AG04450 (cell line): Measurements from ENCODE around the gene HIF3A. TPM values are rescaled to one million over a fixed set of nuclear protein-coding genes. Genes with fewer than 3 reads are reported as not detected.

Experiments used
- CTCF ChIA-PET: fragments of 300-600, 350-600 bp; formaldehyde crosslinking; extraction: SDS; loops from one replicate; lab custom pipeline; 2022; ENCODE audit warnings: antibody characterized with exemption, inconsistent platforms; lab: Charles Lee
- POLR2A ChIA-PET: fragments of 350-600 bp; formaldehyde crosslinking; extraction: SDS; loops from one replicate; lab custom pipeline; 2021; ENCODE audit warnings: antibody characterized with exemption, inconsistent platforms; lab: Yijun Ruan, JAX
- DNase-seq: peaks from one replicate; pipeline ENCODE4 v3.0.0-alpha.2; 2011; ENCODE audit warnings: low read depth, low spot score
- H3K27ac ChIP-seq: one replicate; pipeline ENCODE4 v1.5.1; 2012; ENCODE audit warnings: low read depth, low read length, control low read depth
- H3K27me3 ChIP-seq: one replicate; pipeline ENCODE4 v1.6.0; 2012; ENCODE audit warnings: low read length; ENCODE audit not compliant: control insufficient read depth, insufficient read depth
- H3K4me3 ChIP-seq: 2 replicates; pipeline ENCODE4 v1.5.1; 2011; ENCODE audit warnings: mild to moderate bottlenecking, low read depth, low read length, control low read depth
- H3K9me3 ChIP-seq: 2 replicates; pipeline ENCODE4 v1.5.1; 2012; ENCODE audit warnings: low read length; ENCODE audit not compliant: control insufficient read depth, insufficient read depth
- CTCF ChIP-seq: IDR thresholded peaks from 2 replicates; pipeline ENCODE4 v1.5.1; 2011; ENCODE audit warnings: low read depth, low read length, control low read depth, inconsistent platforms
- polyA plus RNA-seq: library from polyadenylated mRNA; depleted of rRNA; stranded (reverse); fragments of >200 nt; gene quantifications from 2 replicates; pipeline ENCODE4 v1.2.3, GENCODE V29; 2011

HIF3A gene
- polyA plus RNA-seq, 1 experiment = 0.21 TPM

- H3K27me3 ChIP-seq = no peaks in the 10 kb centered on the region
- no peak for DNase-seq
- peaks cover 30% of the 10 kb centered on the region for H3K9me3 ChIP-seq
- no peak overlapping the region for H3K27ac ChIP-seq
- H3K4me3 ChIP-seq = no peak overlapping the region
- ChIA-PET CTCF (interaction anchor here (2.0 kb wide), 1 partner anchor 23 kb away, joined by 13 read pairs; the partner anchor contains the start of gene PPP5C), POLR2A (no interaction called here)
- no peak for TF ChIP-seq CTCF
Measured at GRCh38 chr19:46324277-46324676, 27.4 kb downstream of the HIF3A start.

GRCh38 chr19:46326608-46327007, 29.8 kb downstream of the HIF3A start:
- H3K27ac ChIP-seq = no peak overlapping the region
- ChIA-PET POLR2A (no interaction called here), CTCF (no interaction called here)
- no peak overlapping the region for H3K4me3 ChIP-seq
- DNase-seq = no peak
- peaks cover 32% of the 10 kb centered on the region for H3K9me3 ChIP-seq
- peaks cover 2% of the 10 kb centered on the region for H3K27me3 ChIP-seq
- TF ChIP-seq CTCF = no peak

- ChIA-PET CTCF (interaction anchor here (0.5 kb wide), 1 partner anchor 48 kb away, joined by 3 read pairs; no protein-coding TSS in a partner anchor), POLR2A (no interaction called here)
- no peak overlapping the region for H3K27ac ChIP-seq
- no peak for TF ChIP-seq CTCF
- no peak overlapping the region for H3K4me3 ChIP-seq
- peaks cover 32% of the 10 kb centered on the region for H3K9me3 ChIP-seq
- H3K27me3 ChIP-seq = peaks cover 2% of the 10 kb centered on the region
- DNase-seq = no peak
Measured at GRCh38 chr19:46328079-46328478, 31.2 kb downstream of the HIF3A start.

GRCh38 chr19:46330319-46330918, 33.6 kb downstream of the HIF3A start:
- no peak overlapping the region for H3K27ac ChIP-seq
- peaks cover 29% of the 10 kb centered on the region for H3K9me3 ChIP-seq
- peaks cover 4% of the 10 kb centered on the region for H3K27me3 ChIP-seq
- DNase-seq = no peak
- ChIA-PET POLR2A (no interaction called here), CTCF (no interaction called here)
- no peak for TF ChIP-seq CTCF
- no peak overlapping the region for H3K4me3 ChIP-seq

- ChIA-PET CTCF (no interaction called here), POLR2A (no interaction called here)
- TF ChIP-seq CTCF = no peak
- Histone ChIP-seq H3K27me3 (peaks cover 9% of the 10 kb centered on the region), H3K9me3 (no peaks in the 10 kb centered on the region; the same call in 1 of the 2 replicates), H3K4me3 (no peak overlapping the region), H3K27ac (no peak overlapping the region)
- no peak for DNase-seq
Measured at GRCh38 chr19:46337487-46337886, 40.6 kb downstream of the HIF3A start.
